ENCODE results near the gene CLDN3.

The CLDN3 gene

DNA sequence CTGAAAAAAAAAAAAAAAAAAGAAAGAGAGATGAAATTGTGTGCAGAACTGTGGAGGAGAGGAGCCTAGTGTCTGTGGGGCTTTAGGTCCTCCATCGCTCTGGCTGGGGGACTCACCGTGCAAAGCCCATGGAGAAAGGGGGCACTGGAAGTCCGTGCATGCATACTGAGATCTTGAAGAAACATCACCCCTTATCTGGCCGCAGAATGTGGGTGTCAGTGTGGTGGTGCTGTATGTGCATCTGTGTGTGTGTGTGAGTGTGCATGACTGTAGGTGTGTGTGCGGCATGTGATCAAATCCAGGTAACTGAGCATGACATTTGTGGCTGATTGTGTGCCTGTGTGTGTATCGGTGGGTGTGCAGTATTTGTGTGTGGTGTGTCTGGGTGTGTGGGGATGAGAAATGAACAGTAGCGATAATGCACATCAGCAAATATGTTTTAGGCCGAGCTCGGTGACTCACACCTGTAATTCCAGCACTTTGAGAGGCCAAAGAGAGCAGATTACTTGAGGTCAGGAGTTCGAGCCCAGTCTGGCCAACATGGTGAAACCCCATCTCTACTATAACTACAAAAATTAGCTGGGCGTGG, 8.8 kb upstream of the CLDN3 start:
- H2AFZ ChIP-seq (ENCODE audit: low read length): no peak overlapping the region

DNA sequence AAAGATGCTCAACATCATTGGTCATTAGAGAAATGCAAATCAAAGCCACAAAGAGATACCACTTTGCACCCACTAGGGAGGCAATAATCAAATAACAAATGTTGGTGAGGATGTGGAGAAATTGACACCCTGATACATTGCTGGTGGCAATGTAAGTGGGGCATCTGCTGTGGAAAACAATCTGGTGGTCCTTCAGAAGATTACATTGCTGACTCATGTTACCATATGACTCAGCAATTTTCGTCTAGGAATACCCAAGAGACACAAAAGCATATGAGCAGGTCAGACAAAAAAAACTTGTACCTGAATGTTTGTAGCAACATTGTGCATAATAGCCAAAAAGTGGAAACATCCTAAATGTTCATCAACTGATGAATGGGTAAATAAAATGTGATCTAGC, 4.9 kb upstream of the CLDN3 start:
- peaks cover 9% of the 10 kb centered on the region; the same call in 1 of the 2 replicates for H3K4me1 ChIP-seq (ENCODE audit: low read length)
- no peak overlapping the region for H3K27ac ChIP-seq (ENCODE audit: low read length)
- H4K20me1 ChIP-seq (ENCODE audit: insufficient read depth, low read length): no peaks in the 10 kb centered on the region
- DNase-seq: no peak
- no peaks in the 10 kb centered on the region for H3F3A ChIP-seq (ENCODE audit: insufficient read depth, low read length)
- H3K4me2 ChIP-seq (ENCODE audit: low read depth, low read length): no peak overlapping the region
- no peak overlapping the region for H3K4me3 ChIP-seq (ENCODE audit: low read length)
- H3K36me3 ChIP-seq (replicated peaks; ENCODE audit: insufficient read depth, low read length): no peaks in the 10 kb centered on the region
- H3K79me2 ChIP-seq (ENCODE audit: low read length): no peaks in the 10 kb centered on the region
- TF ChIP-seq EZH2phosphoT487 (IDR thresholded peaks at IDR 0.05; ENCODE audit: low read length): no peak
- TF ChIP-seq, protein P1, sequence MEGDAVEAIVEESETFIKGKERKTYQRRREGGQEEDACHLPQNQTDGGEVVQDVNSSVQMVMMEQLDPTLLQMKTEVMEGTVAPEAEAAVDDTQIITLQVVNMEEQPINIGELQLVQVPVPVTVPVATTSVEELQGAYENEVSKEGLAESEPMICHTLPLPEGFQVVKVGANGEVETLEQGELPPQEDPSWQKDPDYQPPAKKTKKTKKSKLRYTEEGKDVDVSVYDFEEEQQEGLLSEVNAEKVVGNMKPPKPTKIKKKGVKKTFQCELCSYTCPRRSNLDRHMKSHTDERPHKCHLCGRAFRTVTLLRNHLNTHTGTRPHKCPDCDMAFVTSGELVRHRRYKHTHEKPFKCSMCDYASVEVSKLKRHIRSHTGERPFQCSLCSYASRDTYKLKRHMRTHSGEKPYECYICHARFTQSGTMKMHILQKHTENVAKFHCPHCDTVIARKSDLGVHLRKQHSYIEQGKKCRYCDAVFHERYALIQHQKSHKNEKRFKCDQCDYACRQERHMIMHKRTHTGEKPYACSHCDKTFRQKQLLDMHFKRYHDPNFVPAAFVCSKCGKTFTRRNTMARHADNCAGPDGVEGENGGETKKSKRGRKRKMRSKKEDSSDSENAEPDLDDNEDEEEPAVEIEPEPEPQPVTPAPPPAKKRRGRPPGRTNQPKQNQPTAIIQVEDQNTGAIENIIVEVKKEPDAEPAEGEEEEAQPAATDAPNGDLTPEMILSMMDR (IDR thresholded peaks at IDR 0.05; ENCODE audit: low read length): no peak
- no peaks in the 10 kb centered on the region for H3K9me3 ChIP-seq (replicated peaks; ENCODE audit: insufficient read depth, low read length)
- H3K9me2 ChIP-seq (replicated peaks; ENCODE audit: insufficient read depth, low read length): no peaks in the 10 kb centered on the region
- no peak overlapping the region for H2AFZ ChIP-seq (ENCODE audit: low read length)
- H3K27me3 ChIP-seq (replicated peaks; ENCODE audit: insufficient read depth, low read length): no peaks in the 10 kb centered on the region
- no peak overlapping the region for H3K9ac ChIP-seq (ENCODE audit: low read length)

More for the DNA sequence above, 8.8 kb upstream of the CLDN3 start:
- no peaks in the 10 kb centered on the region for H3F3A ChIP-seq (ENCODE audit: insufficient read depth, low read length)
- no peaks in the 10 kb centered on the region for H3K27me3 ChIP-seq (replicated peaks; ENCODE audit: insufficient read depth, low read length)
- H3K79me2 ChIP-seq (ENCODE audit: low read length): no peaks in the 10 kb centered on the region
- no peaks in the 10 kb centered on the region for H4K20me1 ChIP-seq (ENCODE audit: insufficient read depth, low read length)
- H3K4me1 ChIP-seq (ENCODE audit: low read length): peaks cover 4% of the 10 kb centered on the region; the same call in 1 of the 2 replicates
- H3K4me2 ChIP-seq (ENCODE audit: low read depth, low read length): no peak overlapping the region
- TF ChIP-seq EZH2phosphoT487 (IDR thresholded peaks at IDR 0.05; ENCODE audit: low read length) (no peak), EZH2 (optimal IDR thresholded peaks at IDR 0.05; ENCODE audit: low read depth, low read length) (no peak)
- TF ChIP-seq, protein P1 (IDR thresholded peaks at IDR 0.05; ENCODE audit: low read length): no peak
- no peaks in the 10 kb centered on the region for H3K36me3 ChIP-seq (replicated peaks; ENCODE audit: insufficient read depth, low read length)
- H3K27ac ChIP-seq (ENCODE audit: low read length): no peak overlapping the region
- H3K9me2 ChIP-seq (replicated peaks; ENCODE audit: insufficient read depth, low read length): no peaks in the 10 kb centered on the region
- H3K4me3 ChIP-seq (ENCODE audit: low read length): no peak overlapping the region
- H3K9ac ChIP-seq (ENCODE audit: low read length): no peak overlapping the region
- DNase-seq: no peak
- no peaks in the 10 kb centered on the region for H3K9me3 ChIP-seq (replicated peaks; ENCODE audit: insufficient read depth, low read length)

DNA sequence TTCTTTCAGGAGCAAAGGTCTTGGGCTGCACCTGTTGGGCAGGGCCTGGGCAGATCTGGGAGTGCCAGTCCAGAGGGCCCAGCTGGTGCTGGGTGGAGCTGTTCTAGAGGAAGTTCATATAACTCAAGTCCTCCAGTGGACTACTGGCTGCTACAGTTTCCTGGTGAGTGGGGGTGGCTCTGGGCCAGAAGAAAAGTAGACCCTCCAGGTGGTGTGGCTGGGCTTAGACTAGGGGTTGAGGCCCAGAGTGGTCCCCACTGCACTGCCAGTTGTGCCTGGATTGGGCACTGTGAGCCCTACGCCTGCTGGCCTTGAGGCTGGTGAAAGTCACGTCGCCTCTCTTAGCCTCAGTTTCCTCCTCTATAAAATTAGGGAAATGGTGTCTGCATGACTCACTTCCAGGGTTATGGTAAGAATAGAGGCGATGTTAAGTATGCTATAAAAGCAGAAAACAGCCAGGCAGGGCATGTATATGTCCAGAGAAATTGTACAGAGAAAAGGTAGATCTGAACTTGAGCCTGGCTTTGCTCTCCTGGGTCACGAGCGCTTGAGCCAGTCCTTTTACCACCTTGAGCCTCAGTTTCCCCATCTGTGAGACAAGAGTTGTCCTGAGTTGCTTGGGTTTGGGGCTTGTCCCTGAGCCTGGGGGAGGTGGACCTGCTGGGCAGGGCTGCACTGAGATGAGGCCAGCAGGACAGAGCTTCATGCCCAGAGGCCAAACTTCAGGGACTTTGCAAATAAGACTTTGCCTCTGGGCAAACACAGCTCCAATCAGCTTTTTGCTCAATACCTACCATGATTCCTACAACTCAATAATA, 3.8 kb upstream of the CLDN3 start:
- H2AFZ ChIP-seq (ENCODE audit: low read length): no peak overlapping the region
- H3K9me3 ChIP-seq (replicated peaks; ENCODE audit: insufficient read depth, low read length): no peaks in the 10 kb centered on the region
- H3K4me1 ChIP-seq (ENCODE audit: low read length): peaks cover 9% of the 10 kb centered on the region; the same call in 1 of the 2 replicates
- TF ChIP-seq, protein P1 (IDR thresholded peaks at IDR 0.05; ENCODE audit: low read length): no peak
- no peak for TF ChIP-seq EZH2 (optimal IDR thresholded peaks at IDR 0.05; ENCODE audit: low read depth, low read length)
- TF ChIP-seq EZH2phosphoT487 (IDR thresholded peaks at IDR 0.05; ENCODE audit: low read length): no peak
- no peak for DNase-seq
- H3K36me3 ChIP-seq (replicated peaks; ENCODE audit: insufficient read depth, low read length): no peaks in the 10 kb centered on the region
- no peak overlapping the region for H3K4me3 ChIP-seq (ENCODE audit: low read length)
- H3K27ac ChIP-seq (ENCODE audit: low read length): no peak overlapping the region
- H3F3A ChIP-seq (ENCODE audit: insufficient read depth, low read length): no peaks in the 10 kb centered on the region
- no peak overlapping the region for H3K4me2 ChIP-seq (ENCODE audit: low read depth, low read length)
- H3K27me3 ChIP-seq (replicated peaks; ENCODE audit: insufficient read depth, low read length): no peaks in the 10 kb centered on the region
- H3K79me2 ChIP-seq (ENCODE audit: low read length): no peaks in the 10 kb centered on the region
- H3K9me2 ChIP-seq (replicated peaks; ENCODE audit: insufficient read depth, low read length): no peaks in the 10 kb centered on the region
- no peak overlapping the region for H3K9ac ChIP-seq (ENCODE audit: low read length)
- no peaks in the 10 kb centered on the region for H4K20me1 ChIP-seq (ENCODE audit: insufficient read depth, low read length)
